ENCODE measurements around the gene PRMT9. TPM values are rescaled to one million over a fixed set of nuclear protein-coding genes. Genes with fewer than 3 reads are reported as not detected.
A peak's percentile ranks its signal among the peaks of the same experiment; 100 is the strongest.

The PRMT9 gene
- total and polyA plus RNA-seq, 2 of the 13 experiments (the other 11 are each of a cell fraction or from before 2014, with no cell fraction given), result 4.0 to 9.7 TPM

DNA sequence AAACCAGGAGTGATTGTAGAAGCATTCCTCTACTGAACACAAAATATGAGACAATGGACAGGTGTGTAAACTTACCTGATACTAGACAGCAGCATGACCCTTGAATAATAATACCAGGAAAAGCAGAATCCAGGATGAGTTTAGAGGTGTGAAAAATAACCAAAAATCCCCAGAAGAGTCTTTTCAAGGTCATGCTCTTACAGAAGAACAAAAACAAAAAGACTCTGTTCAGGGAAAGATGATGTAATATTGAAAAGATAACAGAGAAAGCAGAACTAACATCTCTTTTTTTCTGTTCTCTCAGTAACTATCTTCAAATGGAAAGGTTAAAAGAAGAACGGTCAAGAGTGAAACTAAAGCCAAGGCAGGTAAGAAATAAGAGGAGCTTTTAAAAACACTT, 33.9 kb upstream of the PRMT9 start (continued):
- TF ChIP-seq SOX5 (CRISPR knock-in tag; IDR thresholded peaks at IDR 0.05; ENCODE audit: borderline replicate concordance), result peak; percentile 40; the same call in 1 of the 2 replicates
- TF ChIP-seq, protein P1, sequence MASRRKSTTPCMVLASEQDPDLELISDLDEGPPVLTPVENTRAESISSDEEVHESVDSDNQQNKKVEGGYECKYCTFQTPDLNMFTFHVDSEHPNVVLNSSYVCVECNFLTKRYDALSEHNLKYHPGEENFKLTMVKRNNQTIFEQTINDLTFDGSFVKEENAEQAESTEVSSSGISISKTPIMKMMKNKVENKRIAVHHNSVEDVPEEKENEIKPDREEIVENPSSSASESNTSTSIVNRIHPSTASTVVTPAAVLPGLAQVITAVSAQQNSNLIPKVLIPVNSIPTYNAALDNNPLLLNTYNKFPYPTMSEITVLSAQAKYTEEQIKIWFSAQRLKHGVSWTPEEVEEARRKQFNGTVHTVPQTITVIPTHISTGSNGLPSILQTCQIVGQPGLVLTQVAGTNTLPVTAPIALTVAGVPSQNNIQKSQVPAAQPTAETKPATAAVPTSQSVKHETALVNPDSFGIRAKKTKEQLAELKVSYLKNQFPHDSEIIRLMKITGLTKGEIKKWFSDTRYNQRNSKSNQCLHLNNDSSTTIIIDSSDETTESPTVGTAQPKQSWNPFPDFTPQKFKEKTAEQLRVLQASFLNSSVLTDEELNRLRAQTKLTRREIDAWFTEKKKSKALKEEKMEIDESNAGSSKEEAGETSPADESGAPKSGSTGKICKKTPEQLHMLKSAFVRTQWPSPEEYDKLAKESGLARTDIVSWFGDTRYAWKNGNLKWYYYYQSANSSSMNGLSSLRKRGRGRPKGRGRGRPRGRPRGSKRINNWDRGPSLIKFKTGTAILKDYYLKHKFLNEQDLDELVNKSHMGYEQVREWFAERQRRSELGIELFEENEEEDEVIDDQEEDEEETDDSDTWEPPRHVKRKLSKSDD (CRISPR knock-in tag; IDR thresholded peaks at IDR 0.05; ENCODE audit: low read depth), result no peak
- TF ChIP-seq, protein P2, sequence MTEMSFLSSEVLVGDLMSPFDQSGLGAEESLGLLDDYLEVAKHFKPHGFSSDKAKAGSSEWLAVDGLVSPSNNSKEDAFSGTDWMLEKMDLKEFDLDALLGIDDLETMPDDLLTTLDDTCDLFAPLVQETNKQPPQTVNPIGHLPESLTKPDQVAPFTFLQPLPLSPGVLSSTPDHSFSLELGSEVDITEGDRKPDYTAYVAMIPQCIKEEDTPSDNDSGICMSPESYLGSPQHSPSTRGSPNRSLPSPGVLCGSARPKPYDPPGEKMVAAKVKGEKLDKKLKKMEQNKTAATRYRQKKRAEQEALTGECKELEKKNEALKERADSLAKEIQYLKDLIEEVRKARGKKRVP (CRISPR knock-in tag; IDR thresholded peaks at IDR 0.05), result peak in 1 of 2 experiments; percentile 73; a peak in 2 of 4 replicates
- TF ChIP-seq CREM (IDR thresholded peaks at IDR 0.05), result no peak
- no peak for TF ChIP-seq CREM (CRISPR knock-in tag; IDR thresholded peaks at IDR 0.05)
- TF ChIP-seq BCL6 (CRISPR knock-in tag; IDR thresholded peaks at IDR 0.05), result peak; percentile 76
- TF ChIP-seq STAT5B (CRISPR knock-in tag; IDR thresholded peaks at IDR 0.05), result no peak
- TF ChIP-seq DMAP1 (CRISPR knock-in tag; IDR thresholded peaks at IDR 0.05), result no peak
- no peak for TF ChIP-seq TSC22D2 (CRISPR knock-in tag; IDR thresholded peaks at IDR 0.05; ENCODE audit: borderline replicate concordance)
- no peak for TF ChIP-seq ZNF460 (CRISPR knock-in tag; IDR thresholded peaks at IDR 0.05; ENCODE audit: borderline replicate concordance)
- TF ChIP-seq, protein P3, sequence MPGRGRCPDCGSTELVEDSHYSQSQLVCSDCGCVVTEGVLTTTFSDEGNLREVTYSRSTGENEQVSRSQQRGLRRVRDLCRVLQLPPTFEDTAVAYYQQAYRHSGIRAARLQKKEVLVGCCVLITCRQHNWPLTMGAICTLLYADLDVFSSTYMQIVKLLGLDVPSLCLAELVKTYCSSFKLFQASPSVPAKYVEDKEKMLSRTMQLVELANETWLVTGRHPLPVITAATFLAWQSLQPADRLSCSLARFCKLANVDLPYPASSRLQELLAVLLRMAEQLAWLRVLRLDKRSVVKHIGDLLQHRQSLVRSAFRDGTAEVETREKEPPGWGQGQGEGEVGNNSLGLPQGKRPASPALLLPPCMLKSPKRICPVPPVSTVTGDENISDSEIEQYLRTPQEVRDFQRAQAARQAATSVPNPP (CRISPR knock-in tag; IDR thresholded peaks at IDR 0.05), result no peak
- TF ChIP-seq, protein P4, sequence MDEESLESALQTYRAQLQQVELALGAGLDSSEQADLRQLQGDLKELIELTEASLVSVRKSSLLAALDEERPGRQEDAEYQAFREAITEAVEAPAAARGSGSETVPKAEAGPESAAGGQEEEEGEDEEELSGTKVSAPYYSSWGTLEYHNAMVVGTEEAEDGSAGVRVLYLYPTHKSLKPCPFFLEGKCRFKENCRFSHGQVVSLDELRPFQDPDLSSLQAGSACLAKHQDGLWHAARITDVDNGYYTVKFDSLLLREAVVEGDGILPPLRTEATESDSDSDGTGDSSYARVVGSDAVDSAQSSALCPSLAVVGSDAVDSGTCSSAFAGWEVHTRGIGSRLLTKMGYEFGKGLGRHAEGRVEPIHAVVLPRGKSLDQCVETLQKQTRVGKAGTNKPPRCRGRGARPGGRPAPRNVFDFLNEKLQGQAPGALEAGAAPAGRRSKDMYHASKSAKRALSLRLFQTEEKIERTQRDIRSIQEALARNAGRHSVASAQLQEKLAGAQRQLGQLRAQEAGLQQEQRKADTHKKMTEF (CRISPR knock-in tag; IDR thresholded peaks at IDR 0.05), result no peak
- TF ChIP-seq SOX13 (IDR thresholded peaks at IDR 0.05), result no peak
- peak in 1 of 2 experiments; percentile 51; a peak in 1 of 4 replicates for TF ChIP-seq SOX13 (CRISPR knock-in tag; conservative IDR thresholded peaks at IDR 0.05 in 1 of 2, IDR thresholded peaks at IDR 0.05 in 1 of 2)
- TF ChIP-seq ARNT2 (CRISPR knock-in tag; IDR thresholded peaks at IDR 0.05; ENCODE audit: low read depth), result no peak
- TF ChIP-seq ZNF101 (CRISPR knock-in tag; IDR thresholded peaks at IDR 0.05; ENCODE audit: borderline replicate concordance, low read depth), result no peak
- TF ChIP-seq ZNF274 (CRISPR knock-in tag; IDR thresholded peaks at IDR 0.05), result no peak
- no peak for TF ChIP-seq RBAK (CRISPR knock-in tag; IDR thresholded peaks at IDR 0.05)

Data from HepG2 (cell line).